Adrenal gland (tissue), 12 donors: ENCODE measurements around the gene TTLL10. TPM values are rescaled to one million over a fixed set of nuclear protein-coding genes. Genes with fewer than 3 reads are reported as not detected.
"Not testable (repeated sequence)": the region's sequence is repeated elsewhere in the genome, so short reads cannot be mapped to it uniquely, and the experiment has no call there.

Experiments
- DNase-seq, 7 donors: peaks; one replicate each; pipeline ENCODE4 v3.0.0-alpha.2; 2019 to 2020
- H3K27ac ChIP-seq, 5 donors: fragments of 200-600 bp; sonication (generic) in 4 of 5; 1 replicate in 3 of 5; 2 replicates in 2 of 5; pipeline versions ENCODE4 v1.5.1 to v1.8.0; 2016 to 2020; ENCODE audit warnings: mild to moderate bottlenecking in 1 of 5
- H3K27me3 ChIP-seq: fragments of 200-600 bp; 2 replicates; pipeline ENCODE4 v1.8.0; 2021
- H3K36me3 ChIP-seq, 2 donors: fragments of 200-600 bp; replicated peaks in 1 of 2; 1 replicate in 1 of 2; 2 replicates in 1 of 2; pipeline versions ENCODE4 v1.5.1 to v1.8.0; 2018 to 2022
- H3K4me1 ChIP-seq, 2 donors: fragments of 200-600 bp; replicated peaks in 1 of 2; 1 replicate in 1 of 2; 2 replicates in 1 of 2; pipeline versions ENCODE4 v1.5.1 to v1.8.0; 2018 to 2021
- H3K4me3 ChIP-seq, 4 donors: fragments of 200-600 bp; sonication (generic) in 3 of 4; one replicate each; pipeline ENCODE4 v1.5.1; 2016 to 2018
- H3K9me3 ChIP-seq, 3 donors: fragments of 200-600 bp; sonication (generic) in 1 of 3; replicated peaks in 1 of 3; 1 replicate in 2 of 3; 2 replicates in 1 of 3; pipeline versions ENCODE4 v1.5.1 to v1.8.0; 2016 to 2021
- POLR2A ChIP-seq, 2 donors: fragments of 450-650 bp; IDR thresholded peaks; one replicate each; pipeline ENCODE4 v1.6.1; 2017; ENCODE audit warnings: antibody characterized with exemption in 2 of 2, mild to moderate bottlenecking in 2 of 2, moderate library complexity in 1 of 2
- WGBS, 4 donors: extraction: QIAGEN DNeasy Blood & Tissue Kit in 2 of 4; methylation state at CpG; one replicate each; pipeline versions ENCODE4 v1.1.5 to v1.1.7; 2013 to 2017; 5-methylcytosine and 5-hydroxymethylcytosine counted together
- intact Hi-C, 2 donors: fragments of 100-400 bp; cut with DNase I; formaldehyde crosslinking; loops; one replicate each; pipeline versions ENCODE4 v1.14.1 to v1.15.0; 2022 to 2023
- polyA plus RNA-seq, 3 donors: library from polyadenylated mRNA; stranded (reverse); fragments of 200-250 nt in 2 of 3; fragments of 350-450 nt in 1 of 3; fragmentation: Illumina TruSeq in 1 of 3; extraction: RNeasy Lipid Tissue Mini Kit (QIAGEN cat#74804) in 1 of 3; gene quantifications; one replicate each; pipeline ENCODE4 v1.2.3, GENCODE V29; 2013 to 2014
- total RNA-seq, 9 donors: library from RNA; depleted of rRNA in 4 of 9; stranded (reverse); fragments of >200 nt in 4 of 9; fragments of 120-200 nt in 1 of 9; fragmentation: NEBNext Ultra II Directional in 1 of 9; extraction: Animal tissue kit (Norgen Biotek cat#: 25700) in 1 of 9; gene quantifications; one replicate each; pipeline versions ENCODE4 v1.1.0 to v1.2.4, GENCODE V29; 2013 to 2023
- TF ChIP-seq, protein P1 (sequence below), 6 experiments: fragments of 450-650 bp in 4 of 6; fragments of 200-600 bp in 2 of 6; sonication (generic) in 1 of 6; IDR thresholded peaks; 1 replicate in 5 of 6; 2 replicates in 1 of 6; pipeline versions ENCODE4 v1.5.1 to v1.8.0; 2016 to 2021; ENCODE audit warnings: antibody characterized with exemption in 6 of 6, mild to moderate bottlenecking in 2 of 6, moderate library complexity in 1 of 6
- donor health status: healthy with polysubstance abuse.
- donor health status: Bipolar disorder and iron deficiency.
- donor health status: DM: yes; HTN: yes; CAD: no.
- donor health status: DM: no; HTN: no; CAD: no.
- donor health status: DM: no; HTN: no; CAD: no.
- donor health status: DM: yes; HTN: yes; CAD: no.

TTLL10 gene
- total and polyA plus RNA-seq, 12 donors, result 0.32 to 0.44 TPM; not detected in 10

DNA sequence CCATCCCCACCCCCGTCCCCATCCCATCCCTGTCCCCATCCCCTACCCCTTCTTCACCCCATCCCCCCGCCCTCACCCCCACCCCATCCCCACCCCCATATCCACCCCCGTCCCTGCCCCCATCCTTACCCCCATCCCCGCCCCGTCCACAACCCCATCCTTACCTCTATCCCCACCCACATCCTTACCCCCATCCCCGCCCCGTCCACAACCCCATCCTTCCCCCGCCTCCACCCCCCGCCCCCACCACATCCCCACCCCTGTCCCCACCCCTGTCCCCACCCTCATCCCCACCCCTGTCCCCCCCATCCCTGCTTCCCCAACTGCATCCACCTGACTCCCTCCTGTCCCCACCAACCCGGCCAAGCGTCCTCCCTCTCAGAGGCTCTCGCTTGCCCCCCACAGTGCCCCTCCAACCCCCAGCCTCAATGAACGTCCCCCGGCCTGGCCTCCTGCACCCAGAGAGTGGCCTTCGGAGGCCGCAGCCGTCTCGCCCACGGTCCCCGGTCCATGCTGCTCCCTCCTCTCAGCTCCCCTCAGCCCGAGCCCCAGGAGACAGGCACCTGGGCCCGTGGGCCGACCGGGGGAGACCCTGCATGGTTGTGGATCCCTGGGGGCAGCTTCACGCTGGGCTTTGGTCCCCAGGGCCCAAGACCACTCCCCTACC, 32.3 kb upstream of the TTLL10 start:
- H3K4me1 ChIP-seq, result no peaks in the 10 kb centered on the region
- no peak for DNase-seq
- no peak overlapping the region for H3K27ac ChIP-seq
- intact Hi-C loops, result no loop called here
- 41 to 54% (median 46%) methylated on average over 8 to 24 of the region's 25 CpGs for WGBS, 4 donors
- H3K4me3 ChIP-seq, result no peak overlapping the region
- TF ChIP-seq, protein P1, sequence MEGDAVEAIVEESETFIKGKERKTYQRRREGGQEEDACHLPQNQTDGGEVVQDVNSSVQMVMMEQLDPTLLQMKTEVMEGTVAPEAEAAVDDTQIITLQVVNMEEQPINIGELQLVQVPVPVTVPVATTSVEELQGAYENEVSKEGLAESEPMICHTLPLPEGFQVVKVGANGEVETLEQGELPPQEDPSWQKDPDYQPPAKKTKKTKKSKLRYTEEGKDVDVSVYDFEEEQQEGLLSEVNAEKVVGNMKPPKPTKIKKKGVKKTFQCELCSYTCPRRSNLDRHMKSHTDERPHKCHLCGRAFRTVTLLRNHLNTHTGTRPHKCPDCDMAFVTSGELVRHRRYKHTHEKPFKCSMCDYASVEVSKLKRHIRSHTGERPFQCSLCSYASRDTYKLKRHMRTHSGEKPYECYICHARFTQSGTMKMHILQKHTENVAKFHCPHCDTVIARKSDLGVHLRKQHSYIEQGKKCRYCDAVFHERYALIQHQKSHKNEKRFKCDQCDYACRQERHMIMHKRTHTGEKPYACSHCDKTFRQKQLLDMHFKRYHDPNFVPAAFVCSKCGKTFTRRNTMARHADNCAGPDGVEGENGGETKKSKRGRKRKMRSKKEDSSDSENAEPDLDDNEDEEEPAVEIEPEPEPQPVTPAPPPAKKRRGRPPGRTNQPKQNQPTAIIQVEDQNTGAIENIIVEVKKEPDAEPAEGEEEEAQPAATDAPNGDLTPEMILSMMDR (IDR thresholded peaks at IDR 0.05), result no peak
- no peak for TF ChIP-seq POLR2A (IDR thresholded peaks at IDR 0.05)
- peaks cover 12% of the 10 kb centered on the region for H3K27me3 ChIP-seq
- H3K36me3 ChIP-seq, result no peaks in the 10 kb centered on the region
- H3K9me3 ChIP-seq, result no peaks in the 10 kb centered on the region

DNA sequence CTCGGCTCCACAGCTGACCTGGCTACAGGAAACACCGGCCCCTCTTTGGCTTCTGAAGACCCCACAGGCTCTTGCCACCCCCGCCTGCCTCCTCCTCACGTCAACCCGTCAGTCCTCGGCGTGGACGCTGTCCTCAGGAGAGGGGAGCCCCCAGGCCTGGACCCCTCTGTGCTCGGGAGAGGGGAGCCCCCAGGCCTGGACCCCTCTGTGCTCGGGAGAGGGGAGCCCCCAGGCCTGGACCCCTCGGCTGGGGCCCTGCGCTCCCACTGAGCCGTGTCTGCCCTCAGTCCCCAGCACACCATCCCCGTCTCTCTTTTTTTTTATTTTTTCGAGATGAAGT, 31.8 kb upstream of the TTLL10 start:
- peaks cover 10% of the 10 kb centered on the region for H3K27me3 ChIP-seq
- no peaks in the 10 kb centered on the region for H3K4me1 ChIP-seq
- no peak overlapping the region for H3K4me3 ChIP-seq
- H3K36me3 ChIP-seq, result no peaks in the 10 kb centered on the region
- no peak for TF ChIP-seq POLR2A (IDR thresholded peaks at IDR 0.05)
- TF ChIP-seq, protein P1 (IDR thresholded peaks at IDR 0.05), result no peak
- no peak for DNase-seq
- intact Hi-C loops, result no loop called here
- no peak overlapping the region for H3K27ac ChIP-seq
- no peaks in the 10 kb centered on the region for H3K9me3 ChIP-seq
- WGBS, 4 donors, result 64 to 74% (median 73%) methylated on average over 7 to 15 of the region's 15 CpGs

DNA sequence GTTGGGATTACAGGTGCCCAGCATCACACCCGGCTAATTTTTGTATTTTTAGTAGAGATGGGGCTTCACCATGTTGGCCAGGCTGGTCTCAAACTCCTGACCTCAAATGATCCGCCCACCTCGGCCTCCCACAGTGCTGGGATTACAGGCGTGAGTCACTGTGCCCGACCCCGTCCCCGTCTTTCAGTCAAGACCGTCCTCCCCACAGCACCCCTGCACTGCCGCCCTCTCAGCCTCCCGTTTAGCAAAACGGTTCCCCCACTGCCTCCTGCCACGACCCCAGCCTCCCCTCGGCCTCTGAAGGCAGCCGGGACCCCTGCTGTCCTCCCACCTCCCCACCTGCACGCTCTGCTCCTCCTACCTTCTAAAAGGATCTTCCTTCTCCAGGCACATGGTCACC, 31.3 kb upstream of the TTLL10 start:
- H3K4me1 ChIP-seq, H3K9me3 ChIP-seq, intact Hi-C loops, H3K27ac ChIP-seq, H3K36me3 ChIP-seq, DNase-seq, H3K27me3 ChIP-seq, H3K4me3 ChIP-seq: not testable (repeated sequence)
- WGBS, 4 donors, result 45 to 66% (median 54%) methylated on average over 15 of the region's 15 CpGs

DNA sequence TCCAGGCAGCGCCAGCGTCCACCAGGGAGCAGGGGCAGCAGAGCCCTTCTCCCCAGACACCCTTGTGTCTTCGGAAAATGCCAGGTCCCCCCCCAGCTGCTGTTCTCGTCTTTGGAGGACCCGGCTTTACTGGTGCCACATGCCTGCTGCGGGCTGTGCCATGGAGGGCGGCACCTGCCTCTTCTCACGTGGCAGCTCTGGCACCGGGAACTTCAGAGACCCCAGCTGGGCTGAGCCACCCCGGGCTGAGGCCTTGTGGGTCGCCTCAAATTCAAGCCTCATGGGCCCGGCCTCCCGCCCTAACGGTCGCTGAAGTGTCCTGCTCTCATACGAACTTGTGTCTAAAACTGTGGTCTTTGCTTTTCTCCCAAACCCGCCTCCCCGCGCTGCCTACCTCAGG, 30.8 kb upstream of the TTLL10 start:
- WGBS, 4 donors, result 80 to 97% (median 82%) methylated on average over 7 to 19 of the region's 19 CpGs
- Histone ChIP-seq H3K4me3 (no peak overlapping the region), H3K4me1 (no peaks in the 10 kb centered on the region), H3K9me3 (no peaks in the 10 kb centered on the region), H3K27me3 (peaks cover under 1% of the 10 kb centered on the region), H3K27ac (no peak overlapping the region), H3K36me3 (no peaks in the 10 kb centered on the region)
- TF ChIP-seq, protein P1 (IDR thresholded peaks at IDR 0.05), result no peak
- no peak for TF ChIP-seq POLR2A (IDR thresholded peaks at IDR 0.05)
- DNase-seq, result no peak
- intact Hi-C loops, result no loop called here

DNA sequence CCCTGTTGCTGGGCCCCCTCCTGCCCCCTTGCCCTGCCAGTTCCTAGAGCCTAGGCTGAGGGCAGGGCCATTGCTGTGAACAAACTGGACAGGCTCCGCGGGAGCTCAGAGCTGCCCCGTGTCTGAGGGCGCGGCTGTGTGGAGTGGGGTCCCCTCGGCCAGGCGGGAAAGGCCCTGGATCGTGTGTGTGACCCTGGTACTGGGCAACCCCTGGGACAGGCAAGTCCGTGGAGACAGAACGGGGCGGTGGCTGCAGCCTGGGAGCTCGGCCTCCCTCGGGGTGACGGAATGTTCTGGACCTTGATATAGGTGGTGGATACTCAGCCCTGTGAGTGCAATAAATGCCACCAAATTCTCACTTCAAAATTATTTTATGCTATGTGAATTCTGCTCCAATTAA, 30.0 kb upstream of the TTLL10 start:
- Histone ChIP-seq H3K4me1 (no peaks in the 10 kb centered on the region), H3K9me3 (no peaks in the 10 kb centered on the region), H3K27me3 (no peaks in the 10 kb centered on the region), H3K36me3 (no peaks in the 10 kb centered on the region), H3K4me3 (no peak overlapping the region), H3K27ac (no peak overlapping the region)
- DNase-seq, result no peak
- WGBS, 4 donors, result 80 to 90% (median 84%) methylated on average over 4 to 14 of the region's 14 CpGs
- no peak for TF ChIP-seq POLR2A (IDR thresholded peaks at IDR 0.05)
- TF ChIP-seq, protein P1 (IDR thresholded peaks at IDR 0.05), result no peak
- intact Hi-C loops, result no loop called here
